Measurements from ENCODE around the gene CCNDBP1.
"Not testable (repeated sequence)": the region's sequence is repeated elsewhere in the genome, so short reads cannot be mapped to it uniquely, and the experiment has no call there.

The CCNDBP1 gene

DNA sequence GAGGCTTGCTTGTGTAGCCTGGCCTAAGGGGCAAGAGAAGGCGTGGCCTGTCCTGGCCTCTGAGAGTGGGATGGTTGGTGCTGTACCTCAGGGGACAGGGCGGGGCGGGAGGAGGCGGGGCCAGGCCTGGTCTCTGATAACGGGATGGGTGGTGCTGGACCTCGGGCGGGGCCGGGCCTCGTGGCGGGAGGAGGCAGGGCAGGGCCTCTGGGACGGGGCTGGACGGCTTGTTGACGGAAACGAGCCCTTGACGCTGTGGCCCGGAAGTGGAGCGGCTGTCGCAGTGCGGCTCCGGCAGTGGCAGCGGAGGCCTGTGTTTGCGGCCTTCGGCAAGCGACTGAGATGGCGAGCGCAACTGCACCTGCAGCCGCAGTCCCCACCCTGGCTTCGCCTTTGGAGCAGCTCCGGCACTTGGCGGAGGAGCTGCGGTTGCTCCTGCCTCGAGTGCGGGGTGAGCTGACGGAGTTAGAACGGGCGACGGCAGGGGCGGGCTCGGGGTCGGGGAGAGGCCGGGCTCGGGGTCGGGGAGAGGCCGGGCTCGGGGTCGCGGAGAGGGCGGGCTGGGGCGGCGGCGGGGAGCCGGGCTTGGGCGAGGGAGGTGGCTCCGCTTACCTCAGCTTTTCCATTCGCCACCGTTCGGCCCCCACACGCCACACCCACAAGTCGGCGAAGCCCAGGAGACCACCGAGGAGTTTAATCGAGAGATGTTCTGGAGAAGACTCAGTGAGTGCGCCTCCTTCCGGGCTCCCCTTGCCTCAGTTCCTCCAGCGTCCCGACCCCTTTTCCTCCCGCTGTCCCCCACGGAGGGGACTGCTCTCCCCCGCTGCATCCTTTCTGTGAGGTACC, at the start of gene CCNDBP1:
TSS of gene CCNDBP1 (plus strand) at position 247 of the 846 bp plus-strand sequence. CDS start at position 343, 96 bp downstream.
- Histone ChIP-seq H3K27ac (ENCODE audit: low read length) (no peak within 1 kb of the TSS), H3K36me3 (ENCODE audit: control insufficient read depth, low read depth, low read length) (peaks cover 6% of the 10 kb centered on the region), H3K27me3 (ENCODE audit: control insufficient read depth, insufficient read depth, low read length) (no peaks in the 10 kb centered on the region), H3K9me3 (ENCODE audit: control insufficient read depth, low read depth, low read length) (no peaks in the 10 kb centered on the region), H3K9ac (ENCODE audit: low read length) (peak within 1 kb of the TSS; percentile 38), H3K4me3 (ENCODE audit: low read length) (peak within 1 kb of the TSS; percentile 80), H3K4me1 (ENCODE audit: control insufficient read depth, low read depth, low read length) (peaks cover 9% of the 10 kb centered on the region)

GRCh38 chr15:43143203-43143941, 41.8 kb upstream of the CCNDBP1 start:
- H3K9me3 ChIP-seq (ENCODE audit: control insufficient read depth, low read depth, low read length), result no peaks in the 10 kb centered on the region
- H3K4me1 ChIP-seq (ENCODE audit: control insufficient read depth, low read depth, low read length), result no peaks in the 10 kb centered on the region
- no peaks in the 10 kb centered on the region for H3K36me3 ChIP-seq (ENCODE audit: control insufficient read depth, low read depth, low read length)
- no peaks in the 10 kb centered on the region for H3K27me3 ChIP-seq (ENCODE audit: control insufficient read depth, insufficient read depth, low read length)
- H3K4me3 ChIP-seq (ENCODE audit: low read length), result no peak overlapping the region
- H3K9ac ChIP-seq (ENCODE audit: low read length), result no peak overlapping the region
- no peak overlapping the region for H3K27ac ChIP-seq (ENCODE audit: low read length)

GRCh38 chr15:43144512-43144911, 40.7 kb upstream of the CCNDBP1 start:
- H3K36me3 ChIP-seq (ENCODE audit: control insufficient read depth, low read depth, low read length), result no peaks in the 10 kb centered on the region

DNA sequence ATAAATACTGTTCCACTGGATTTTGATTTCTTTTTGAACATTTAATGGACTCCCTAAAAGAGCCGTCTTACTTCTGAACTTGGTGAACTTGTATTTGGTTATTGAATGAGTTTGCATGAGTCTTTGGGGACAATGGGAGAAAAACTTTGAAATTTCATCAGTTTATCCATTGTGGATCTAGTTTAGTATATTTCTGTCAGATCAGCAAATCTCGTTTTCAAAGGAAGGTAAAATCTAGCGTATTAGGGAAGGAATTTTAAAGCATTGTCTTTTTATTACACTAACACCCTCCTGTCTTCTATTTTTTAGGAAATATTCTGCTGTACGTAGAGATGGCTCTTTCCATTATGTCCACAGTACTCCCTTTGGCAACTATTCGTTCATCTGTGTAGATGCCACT, 39.0 kb upstream of the CCNDBP1 start:
- H3K27me3 ChIP-seq (ENCODE audit: control insufficient read depth, insufficient read depth, low read length), result no peaks in the 10 kb centered on the region
- H3K9ac ChIP-seq (ENCODE audit: low read length), result no peak overlapping the region
- H3K36me3 ChIP-seq (ENCODE audit: control insufficient read depth, low read depth, low read length), result no peaks in the 10 kb centered on the region
- H3K9me3 ChIP-seq (ENCODE audit: control insufficient read depth, low read depth, low read length), result no peaks in the 10 kb centered on the region
- H3K27ac ChIP-seq (ENCODE audit: low read length), result no peak overlapping the region
- H3K4me3 ChIP-seq (ENCODE audit: low read length), result no peak overlapping the region
- no peaks in the 10 kb centered on the region for H3K4me1 ChIP-seq (ENCODE audit: control insufficient read depth, low read depth, low read length)

More at GRCh38 chr15:43144512-43144911, 40.7 kb upstream of the CCNDBP1 start:
- Histone ChIP-seq H3K4me1 (ENCODE audit: control insufficient read depth, low read depth, low read length) (no peaks in the 10 kb centered on the region), H3K27ac (ENCODE audit: low read length) (no peak overlapping the region), H3K4me3 (ENCODE audit: low read length) (no peak overlapping the region), H3K9me3 (ENCODE audit: control insufficient read depth, low read depth, low read length) (no peaks in the 10 kb centered on the region), H3K9ac (ENCODE audit: low read length) (no peak overlapping the region), H3K27me3 (ENCODE audit: control insufficient read depth, insufficient read depth, low read length) (no peaks in the 10 kb centered on the region)

- Histone ChIP-seq H3K36me3 (ENCODE audit: control insufficient read depth, low read depth, low read length) (no peaks in the 10 kb centered on the region), H3K4me3 (ENCODE audit: low read length) (no peak overlapping the region), H3K27ac (ENCODE audit: low read length) (no peak overlapping the region), H3K4me1 (ENCODE audit: control insufficient read depth, low read depth, low read length) (no peaks in the 10 kb centered on the region), H3K9me3 (ENCODE audit: control insufficient read depth, low read depth, low read length) (no peaks in the 10 kb centered on the region), H3K9ac (ENCODE audit: low read length) (no peak overlapping the region), H3K27me3 (ENCODE audit: control insufficient read depth, insufficient read depth, low read length) (no peaks in the 10 kb centered on the region)
These were observed 34.8 kb upstream of the CCNDBP1 start for GRCh38 chr15:43150191-43150929.

- Histone ChIP-seq H3K4me1 (ENCODE audit: control insufficient read depth, low read depth, low read length) (no peaks in the 10 kb centered on the region), H3K27ac (ENCODE audit: low read length) (no peak overlapping the region), H3K4me3 (ENCODE audit: low read length) (no peak overlapping the region), H3K9me3 (ENCODE audit: control insufficient read depth, low read depth, low read length) (no peaks in the 10 kb centered on the region), H3K27me3 (ENCODE audit: control insufficient read depth, insufficient read depth, low read length) (no peaks in the 10 kb centered on the region), H3K36me3 (ENCODE audit: control insufficient read depth, low read depth, low read length) (no peaks in the 10 kb centered on the region), H3K9ac (ENCODE audit: low read length) (no peak overlapping the region)
These were observed 33.5 kb upstream of the CCNDBP1 start for GRCh38 chr15:43151688-43152087.

DNA sequence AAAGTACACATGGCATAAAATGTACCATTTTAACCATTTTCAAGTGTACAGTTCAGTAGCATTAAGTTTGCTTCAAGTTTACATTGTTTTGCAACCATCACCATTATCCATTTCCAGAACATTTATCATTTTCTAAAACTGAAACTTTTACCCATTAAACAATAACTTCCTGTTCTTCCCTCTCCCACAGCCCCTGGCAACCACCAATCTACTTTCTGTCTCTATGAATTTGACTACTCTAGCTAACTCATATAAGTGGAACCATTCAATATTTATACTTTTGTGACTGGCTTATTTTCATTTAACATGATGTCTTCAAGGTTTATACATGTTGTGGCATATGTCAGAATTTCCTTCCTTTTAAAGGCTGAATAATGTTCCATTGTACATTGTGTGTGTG, 31.9 kb upstream of the CCNDBP1 start:
- no peaks in the 10 kb centered on the region for H3K36me3 ChIP-seq (ENCODE audit: control insufficient read depth, low read depth, low read length)
- no peaks in the 10 kb centered on the region for H3K27me3 ChIP-seq (ENCODE audit: control insufficient read depth, insufficient read depth, low read length)

DNA sequence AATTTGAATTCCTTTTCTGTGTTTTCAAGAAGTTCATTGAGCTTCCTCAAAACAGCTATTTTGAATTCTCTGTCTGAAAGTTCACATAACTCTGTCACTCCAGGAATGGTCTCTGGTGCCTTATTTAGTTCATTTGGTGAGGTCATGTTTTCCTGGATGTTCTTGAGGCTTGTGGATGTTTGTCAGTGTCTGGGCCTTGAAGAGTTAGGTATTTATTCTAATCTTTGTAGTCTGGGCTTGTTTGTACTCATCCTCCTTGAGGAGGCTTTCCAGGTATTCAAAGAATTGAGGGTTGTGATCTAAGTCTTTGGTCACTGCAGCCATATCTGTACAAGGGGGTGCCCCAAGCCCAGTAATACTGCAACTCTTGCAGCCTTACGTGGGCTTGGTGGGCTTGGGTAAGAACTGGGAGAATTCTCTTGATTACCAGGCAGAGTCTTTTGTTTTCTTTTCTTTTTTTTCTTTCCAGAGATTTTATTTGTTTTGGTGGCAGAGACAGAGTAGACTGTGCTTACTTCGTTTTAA, 19.3 kb upstream of the CCNDBP1 start:
- Histone ChIP-seq H3K4me1 (ENCODE audit: control insufficient read depth, low read depth, low read length) (no peaks in the 10 kb centered on the region), H3K36me3 (ENCODE audit: control insufficient read depth, low read depth, low read length) (no peaks in the 10 kb centered on the region), H3K4me3 (ENCODE audit: low read length) (no peak overlapping the region), H3K27me3 (ENCODE audit: control insufficient read depth, insufficient read depth, low read length) (no peaks in the 10 kb centered on the region), H3K27ac (ENCODE audit: low read length) (no peak overlapping the region), H3K9me3 (ENCODE audit: control insufficient read depth, low read depth, low read length) (no peaks in the 10 kb centered on the region), H3K9ac (ENCODE audit: low read length) (no peak overlapping the region)

More for the DNA sequence above, 31.9 kb upstream of the CCNDBP1 start:
- Histone ChIP-seq H3K9ac (ENCODE audit: low read length) (no peak overlapping the region), H3K27ac (ENCODE audit: low read length) (no peak overlapping the region), H3K4me3 (ENCODE audit: low read length) (no peak overlapping the region), H3K4me1 (ENCODE audit: control insufficient read depth, low read depth, low read length) (no peaks in the 10 kb centered on the region), H3K9me3 (ENCODE audit: control insufficient read depth, low read depth, low read length) (no peaks in the 10 kb centered on the region)

GRCh38 chr15:43167261-43167660, 17.9 kb upstream of the CCNDBP1 start:
- not testable (repeated sequence) for H3K27me3 ChIP-seq (ENCODE audit: control insufficient read depth, insufficient read depth, low read length); H3K9ac ChIP-seq (ENCODE audit: low read length); H3K27ac ChIP-seq (ENCODE audit: low read length); H3K9me3 ChIP-seq (ENCODE audit: control insufficient read depth, low read depth, low read length); H3K4me1 ChIP-seq (ENCODE audit: control insufficient read depth, low read depth, low read length); H3K36me3 ChIP-seq (ENCODE audit: control insufficient read depth, low read depth, low read length); H3K4me3 ChIP-seq (ENCODE audit: low read length)

DNA sequence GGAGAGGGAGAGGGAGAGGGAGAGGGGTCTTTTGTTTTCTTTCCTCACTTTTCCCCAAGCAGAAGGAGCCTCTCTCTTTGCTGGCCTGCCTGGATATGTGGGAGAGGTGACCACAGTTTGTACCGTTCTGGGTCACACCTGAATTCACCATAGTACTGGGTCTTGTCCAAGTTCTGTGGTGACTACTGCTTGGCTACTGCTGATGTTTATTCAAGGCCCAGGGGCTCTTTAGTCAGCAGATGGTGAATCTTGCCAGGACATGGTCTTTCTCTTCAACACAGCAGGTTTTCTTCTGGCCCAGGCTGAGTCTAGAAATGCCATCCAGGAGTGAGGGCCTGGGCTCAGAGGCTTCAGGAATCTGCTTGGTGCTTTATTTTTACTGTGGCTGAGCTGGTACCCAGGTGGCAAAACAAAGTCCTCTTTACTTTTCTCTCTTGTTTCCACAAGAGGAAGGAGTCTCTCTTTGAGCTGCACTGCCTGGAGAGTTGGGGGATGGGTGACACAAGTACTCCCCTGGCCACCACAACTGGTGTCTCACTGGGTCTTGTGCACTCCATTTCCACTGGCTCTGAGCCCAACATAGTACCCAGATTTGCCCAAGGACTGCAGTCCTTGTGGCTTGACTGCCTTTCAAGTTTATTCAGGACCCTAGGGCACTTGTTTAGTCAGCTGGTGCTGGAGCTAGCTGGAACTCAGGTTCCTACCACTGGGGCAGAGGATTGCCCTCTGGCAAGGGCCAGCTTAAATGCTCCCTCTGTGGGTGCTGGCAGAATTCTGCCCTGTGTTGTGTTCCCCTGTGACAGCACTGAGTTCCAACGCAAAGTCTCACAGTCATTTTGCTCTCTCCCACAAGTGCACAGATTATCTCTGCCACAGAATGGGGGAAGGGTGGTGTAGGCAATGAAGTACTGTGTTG, 16.8 kb upstream of the CCNDBP1 start:
- no peak overlapping the region for H3K9ac ChIP-seq (ENCODE audit: low read length)
- no peak overlapping the region for H3K4me3 ChIP-seq (ENCODE audit: low read length)
- peaks cover 4% of the 10 kb centered on the region for H3K9me3 ChIP-seq (ENCODE audit: control insufficient read depth, low read depth, low read length)
- H3K27ac ChIP-seq (ENCODE audit: low read length), result no peak overlapping the region
- H3K27me3 ChIP-seq (ENCODE audit: control insufficient read depth, insufficient read depth, low read length), result no peaks in the 10 kb centered on the region
- no peaks in the 10 kb centered on the region for H3K36me3 ChIP-seq (ENCODE audit: control insufficient read depth, low read depth, low read length)
- H3K4me1 ChIP-seq (ENCODE audit: control insufficient read depth, low read depth, low read length), result no peaks in the 10 kb centered on the region
